Heart left ventricle (tissue), 13 donors: Measurements from ENCODE around the gene HYLS1.

Experiments
- POLR2A ChIP-seq, 2 donors: fragments of 450-650 bp; IDR thresholded peaks; one replicate each; pipeline ENCODE4 v1.6.1; 2017; ENCODE audit warnings: antibody characterized with exemption in 2 of 2, mild to moderate bottlenecking in 2 of 2, moderate library complexity in 2 of 2
- TF ChIP-seq, protein P1 (sequence below), 12 donors: fragments of 200-600 bp; sonication (generic) in 4 of 12; IDR thresholded peaks; one replicate each; pipeline versions ENCODE4 v1.5.0 to v1.8.0; 2018 to 2022; ENCODE audit warnings: antibody characterized with exemption in 12 of 12, mild to moderate bottlenecking in 5 of 12
- donor health status: ischemic (EF 13 %, LVEDD 7.1; RV severe dilation, severe dysfunction).
- donor health status: DM: no; HTN: yes; CAD: no.
- donor health status: DM: no; HTN: no; CAD: no.
- donor health status: ischemic (EF 25% LVEDD 6.9; RV normal size, moderate dysfunction).
- donor health status: ischemic (EF 25% LVEDD 5.7; RV mildly dilated, moderate dysfunction).
- donor health status: ischemic (EF 35%, LVEDD 5.7; RV mildly dilated, moderate dysfunction).
- donor health status: nonischemic (EF 11% LVEDD 7.7; RV severe dilation, severe dysfunction).
- donor health status: DM: yes; HTN: yes; CAD: no.
- donor health status: PGD.
- donor health status: ischemic (EF 29% LVEDD 5.4; RV normal size, mild dysfunction).
- donor health status: nonischemic (EF 23%, LVEDD 6.1; RV moderate dilation, normal function).

DNA sequence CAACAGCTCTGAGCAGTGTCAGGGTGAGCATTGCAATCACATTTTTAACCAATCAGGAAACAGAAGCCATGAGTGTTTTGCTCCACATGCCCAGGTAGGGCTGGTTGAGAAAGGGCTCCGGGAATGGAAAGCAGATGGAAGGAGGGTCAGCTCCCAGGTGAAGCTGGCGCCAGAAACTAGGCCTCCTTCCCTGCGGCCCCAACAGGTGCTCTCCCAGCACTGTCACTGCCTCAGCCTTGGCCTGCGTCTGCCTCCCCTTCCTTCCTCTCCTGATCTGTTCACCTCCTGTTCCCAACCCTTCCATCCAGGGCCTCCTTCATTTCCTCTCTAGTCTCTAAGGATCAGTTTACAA, 53.8 kb downstream of the HYLS1 start:
- TF ChIP-seq, protein P1, sequence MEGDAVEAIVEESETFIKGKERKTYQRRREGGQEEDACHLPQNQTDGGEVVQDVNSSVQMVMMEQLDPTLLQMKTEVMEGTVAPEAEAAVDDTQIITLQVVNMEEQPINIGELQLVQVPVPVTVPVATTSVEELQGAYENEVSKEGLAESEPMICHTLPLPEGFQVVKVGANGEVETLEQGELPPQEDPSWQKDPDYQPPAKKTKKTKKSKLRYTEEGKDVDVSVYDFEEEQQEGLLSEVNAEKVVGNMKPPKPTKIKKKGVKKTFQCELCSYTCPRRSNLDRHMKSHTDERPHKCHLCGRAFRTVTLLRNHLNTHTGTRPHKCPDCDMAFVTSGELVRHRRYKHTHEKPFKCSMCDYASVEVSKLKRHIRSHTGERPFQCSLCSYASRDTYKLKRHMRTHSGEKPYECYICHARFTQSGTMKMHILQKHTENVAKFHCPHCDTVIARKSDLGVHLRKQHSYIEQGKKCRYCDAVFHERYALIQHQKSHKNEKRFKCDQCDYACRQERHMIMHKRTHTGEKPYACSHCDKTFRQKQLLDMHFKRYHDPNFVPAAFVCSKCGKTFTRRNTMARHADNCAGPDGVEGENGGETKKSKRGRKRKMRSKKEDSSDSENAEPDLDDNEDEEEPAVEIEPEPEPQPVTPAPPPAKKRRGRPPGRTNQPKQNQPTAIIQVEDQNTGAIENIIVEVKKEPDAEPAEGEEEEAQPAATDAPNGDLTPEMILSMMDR (IDR thresholded peaks at IDR 0.05), result no peak
- no peak for TF ChIP-seq POLR2A (IDR thresholded peaks at IDR 0.05)
